Activated T-helper 17 cell treated with anti-CD3 and anti-CD28 coated beads, Interleukin-2, amount 50 U/mL, for 72 hours (primary cell): Measurements from ENCODE around the gene NTHL1. TPM values are rescaled to one million over a fixed set of nuclear protein-coding genes. Genes with fewer than 3 reads are reported as not detected.

Experiments used
- ATAC-seq: fragments of 150-1000 bp; cut with Tn5 transposase; replicated peaks from 2 replicates; pipeline ENCODE4 v1.10.0; 2021; ENCODE audit warnings: mild to moderate bottlenecking, moderate library complexity
- H3K27ac Mint-ChIP-seq: one replicate; pipeline ENCODE4 v1.8.0; 2022; ENCODE audit warnings: mixed read lengths
- H3K27me3 Mint-ChIP-seq: one replicate; pipeline ENCODE4 v1.8.0; 2022; ENCODE audit warnings: mixed read lengths
- H3K36me3 Mint-ChIP-seq: one replicate; pipeline ENCODE4 v1.8.0; 2022; ENCODE audit warnings: low read depth, mild to moderate bottlenecking, mixed read lengths
- H3K4me1 Mint-ChIP-seq: one replicate; pipeline ENCODE4 v1.8.0; 2022; ENCODE audit warnings: mixed read lengths
- H3K4me3 Mint-ChIP-seq: one replicate; pipeline ENCODE4 v1.8.0; 2022; ENCODE audit warnings: mild to moderate bottlenecking, mixed read lengths
- H3K9me3 Mint-ChIP-seq: one replicate; pipeline ENCODE4 v1.8.0; 2022; ENCODE audit warnings: mixed read lengths
- total RNA-seq, 2 donors: library from RNA; stranded (reverse); gene quantifications; one replicate each; pipeline ENCODE4 v1.2.3, GENCODE V29; 2022

NTHL1 gene
- total RNA-seq, 2 donors from 2014 or later: 13.2 to 37.6 TPM

DNA sequence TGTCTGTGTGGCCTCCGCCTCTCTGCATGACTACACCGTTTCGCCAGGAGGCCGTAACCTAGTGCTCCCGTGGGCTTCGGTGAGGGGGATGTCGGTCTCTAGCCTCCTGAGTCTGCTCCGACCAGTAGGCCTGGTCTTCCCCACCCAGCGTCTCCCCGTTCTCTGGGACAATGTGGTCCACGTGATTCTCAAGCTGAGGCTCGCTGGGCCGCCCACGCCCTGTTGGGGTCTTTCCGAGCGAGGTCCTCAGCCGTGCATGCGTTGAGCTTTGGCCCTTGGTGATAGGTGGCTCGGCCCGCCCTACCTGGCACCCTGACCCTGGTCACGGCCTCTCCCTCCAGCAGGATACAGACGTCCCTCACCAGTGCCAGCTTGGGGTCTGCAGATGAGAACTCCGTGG, 31.1 kb upstream of the NTHL1 start:
- Mint-ChIP-seq H3K27me3 (no peaks in the 10 kb centered on the region), H3K9me3 (no peaks in the 10 kb centered on the region), H3K27ac (no peak overlapping the region), H3K4me1 (no peaks in the 10 kb centered on the region), H3K36me3 (peaks cover 16% of the 10 kb centered on the region), H3K4me3 (no peak overlapping the region)
- ATAC-seq: no peak

DNA sequence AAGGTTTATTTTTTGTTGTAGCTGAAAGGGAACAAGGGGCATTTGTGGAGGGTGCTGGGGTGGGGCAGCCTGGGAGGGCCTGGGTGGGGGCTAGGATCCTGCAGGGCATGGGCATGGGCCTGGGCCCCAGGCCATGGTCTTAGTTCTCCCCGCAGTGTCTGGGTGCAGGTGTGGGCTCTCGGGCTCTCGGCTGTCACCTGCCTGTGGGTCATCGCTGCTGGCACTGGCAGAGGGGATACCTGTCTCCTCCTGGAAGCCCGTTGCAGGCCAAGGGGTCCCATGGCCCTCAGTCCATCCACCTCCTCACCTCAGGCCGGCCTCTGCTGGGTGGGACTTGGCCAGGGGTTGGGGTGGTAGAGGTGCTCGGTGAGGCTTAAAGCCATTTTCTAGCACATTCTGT, 30.5 kb upstream of the NTHL1 start:
- peaks cover 16% of the 10 kb centered on the region for H3K36me3 Mint-ChIP-seq
- no peaks in the 10 kb centered on the region for H3K27me3 Mint-ChIP-seq
- no peak overlapping the region for H3K27ac Mint-ChIP-seq
- no peaks in the 10 kb centered on the region for H3K4me1 Mint-ChIP-seq
- no peaks in the 10 kb centered on the region for H3K9me3 Mint-ChIP-seq
- H3K4me3 Mint-ChIP-seq: no peak overlapping the region
- ATAC-seq: no peak

- Mint-ChIP-seq H3K4me3 (no peak overlapping the region), H3K27ac (no peak overlapping the region), H3K27me3 (no peaks in the 10 kb centered on the region), H3K9me3 (no peaks in the 10 kb centered on the region), H3K4me1 (no peaks in the 10 kb centered on the region), H3K36me3 (peaks cover 16% of the 10 kb centered on the region)
- no peak for ATAC-seq
Measured at GRCh38 chr16:2077696-2078095, 30.1 kb upstream of the NTHL1 start.

DNA sequence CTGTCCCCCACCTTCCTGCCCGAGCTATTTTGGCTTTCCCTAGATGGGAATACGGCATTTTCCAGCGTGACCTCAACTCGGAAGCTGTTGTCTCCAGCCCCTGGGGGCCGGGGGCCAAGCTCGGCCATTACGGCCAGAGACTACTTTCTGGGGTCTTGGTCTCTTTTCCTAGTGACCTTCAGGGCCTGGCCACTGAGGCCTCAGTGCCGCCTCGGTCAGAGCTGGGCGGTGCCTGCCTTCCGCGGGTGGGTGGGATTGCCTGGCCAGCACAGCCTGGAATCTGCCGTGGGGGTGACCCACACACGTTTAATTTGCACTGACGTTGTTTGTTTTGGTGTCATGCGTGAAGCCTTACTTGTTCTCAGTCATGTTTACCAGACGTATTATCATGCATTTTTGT, 29.4 kb upstream of the NTHL1 start:
- H3K4me3 Mint-ChIP-seq: no peak overlapping the region
- H3K27me3 Mint-ChIP-seq: no peaks in the 10 kb centered on the region
- H3K4me1 Mint-ChIP-seq: no peaks in the 10 kb centered on the region
- H3K9me3 Mint-ChIP-seq: no peaks in the 10 kb centered on the region
- no peak overlapping the region for H3K27ac Mint-ChIP-seq
- ATAC-seq: no peak
- H3K36me3 Mint-ChIP-seq: peaks cover 21% of the 10 kb centered on the region

- no peak for ATAC-seq
- Mint-ChIP-seq H3K27ac (no peak overlapping the region), H3K9me3 (no peaks in the 10 kb centered on the region), H3K27me3 (no peaks in the 10 kb centered on the region), H3K4me1 (no peaks in the 10 kb centered on the region), H3K4me3 (no peak overlapping the region), H3K36me3 (peaks cover 22% of the 10 kb centered on the region)
Measured at GRCh38 chr16:2076072-2076865, 28.6 kb upstream of the NTHL1 start.

- Mint-ChIP-seq H3K4me3 (no peak overlapping the region), H3K36me3 (peaks cover 22% of the 10 kb centered on the region), H3K27ac (no peak overlapping the region), H3K27me3 (no peaks in the 10 kb centered on the region), H3K4me1 (no peaks in the 10 kb centered on the region), H3K9me3 (no peaks in the 10 kb centered on the region)
- ATAC-seq: no peak
Measured at GRCh38 chr16:2075631-2076030, 28.0 kb upstream of the NTHL1 start.

DNA sequence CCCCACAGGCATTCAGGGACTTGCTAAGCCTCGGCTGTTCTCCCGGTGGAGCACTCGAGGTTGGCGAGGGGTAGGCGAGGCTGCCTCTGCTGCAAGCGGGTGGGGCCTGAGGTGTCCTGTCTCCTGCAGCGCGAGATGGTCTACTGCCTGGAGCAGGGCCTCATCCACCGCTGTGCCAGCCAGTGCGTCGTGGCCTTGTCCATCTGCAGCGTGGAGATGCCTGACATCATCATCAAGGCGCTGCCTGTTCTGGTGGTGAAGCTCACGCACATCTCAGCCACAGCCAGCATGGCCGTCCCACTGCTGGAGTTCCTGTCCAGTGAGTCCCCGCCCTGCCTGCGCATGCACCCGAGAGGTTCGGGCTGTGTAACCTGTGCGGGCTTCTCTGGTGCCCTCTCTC, 26.4 kb upstream of the NTHL1 start:
- Mint-ChIP-seq H3K27me3 (no peaks in the 10 kb centered on the region), H3K9me3 (no peaks in the 10 kb centered on the region), H3K4me3 (no peak overlapping the region), H3K27ac (no peak overlapping the region), H3K4me1 (no peaks in the 10 kb centered on the region), H3K36me3 (peaks cover 20% of the 10 kb centered on the region)
- no peak for ATAC-seq

DNA sequence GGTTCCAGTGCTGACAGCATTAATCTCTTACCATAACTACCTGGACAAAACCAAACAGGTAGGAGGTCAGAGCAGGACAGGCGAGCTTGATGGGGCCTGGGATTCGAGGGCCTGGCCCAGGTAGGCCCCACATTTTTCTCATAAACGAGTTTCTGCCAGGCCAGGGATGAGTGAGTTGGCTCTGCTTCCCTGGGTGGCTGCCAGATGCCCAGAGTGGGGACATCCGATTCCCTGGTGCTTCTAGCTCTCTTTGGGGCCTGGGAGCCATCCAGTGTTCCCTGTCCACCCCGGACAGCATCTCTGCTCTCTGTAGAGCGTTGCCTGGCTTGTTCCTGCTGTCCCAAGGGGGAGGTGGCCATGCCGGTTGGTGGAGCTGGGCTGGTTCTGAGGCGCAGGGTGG, 25.3 kb upstream of the NTHL1 start:
- no peak overlapping the region for H3K27ac Mint-ChIP-seq
- peaks cover 22% of the 10 kb centered on the region for H3K36me3 Mint-ChIP-seq
- H3K4me1 Mint-ChIP-seq: no peaks in the 10 kb centered on the region
- H3K4me3 Mint-ChIP-seq: no peak overlapping the region
- H3K27me3 Mint-ChIP-seq: no peaks in the 10 kb centered on the region
- H3K9me3 Mint-ChIP-seq: no peaks in the 10 kb centered on the region
- ATAC-seq: no peak

GRCh38 chr16:2071454-2072202, 24.0 kb upstream of the NTHL1 start:
- Mint-ChIP-seq H3K4me3 (no peak overlapping the region), H3K27ac (no peak overlapping the region), H3K4me1 (no peaks in the 10 kb centered on the region), H3K27me3 (no peaks in the 10 kb centered on the region), H3K9me3 (no peaks in the 10 kb centered on the region), H3K36me3 (peaks cover 31% of the 10 kb centered on the region)
- ATAC-seq: no peak

GRCh38 chr16:2070576-2071453, 23.2 kb upstream of the NTHL1 start:
- H3K27me3 Mint-ChIP-seq: no peaks in the 10 kb centered on the region
- no peak for ATAC-seq
- H3K36me3 Mint-ChIP-seq: peaks cover 39% of the 10 kb centered on the region
- H3K4me3 Mint-ChIP-seq: no peak overlapping the region
- no peaks in the 10 kb centered on the region for H3K4me1 Mint-ChIP-seq
- H3K27ac Mint-ChIP-seq: no peak overlapping the region
- H3K9me3 Mint-ChIP-seq: no peaks in the 10 kb centered on the region

GRCh38 chr16:2066139-2066538, 18.5 kb upstream of the NTHL1 start:
- no peak overlapping the region for H3K4me3 Mint-ChIP-seq
- peaks cover 36% of the 10 kb centered on the region for H3K36me3 Mint-ChIP-seq
- no peak for ATAC-seq
- H3K27me3 Mint-ChIP-seq: no peaks in the 10 kb centered on the region
- H3K9me3 Mint-ChIP-seq: no peaks in the 10 kb centered on the region
- no peaks in the 10 kb centered on the region for H3K4me1 Mint-ChIP-seq
- H3K27ac Mint-ChIP-seq: no peak overlapping the region

DNA sequence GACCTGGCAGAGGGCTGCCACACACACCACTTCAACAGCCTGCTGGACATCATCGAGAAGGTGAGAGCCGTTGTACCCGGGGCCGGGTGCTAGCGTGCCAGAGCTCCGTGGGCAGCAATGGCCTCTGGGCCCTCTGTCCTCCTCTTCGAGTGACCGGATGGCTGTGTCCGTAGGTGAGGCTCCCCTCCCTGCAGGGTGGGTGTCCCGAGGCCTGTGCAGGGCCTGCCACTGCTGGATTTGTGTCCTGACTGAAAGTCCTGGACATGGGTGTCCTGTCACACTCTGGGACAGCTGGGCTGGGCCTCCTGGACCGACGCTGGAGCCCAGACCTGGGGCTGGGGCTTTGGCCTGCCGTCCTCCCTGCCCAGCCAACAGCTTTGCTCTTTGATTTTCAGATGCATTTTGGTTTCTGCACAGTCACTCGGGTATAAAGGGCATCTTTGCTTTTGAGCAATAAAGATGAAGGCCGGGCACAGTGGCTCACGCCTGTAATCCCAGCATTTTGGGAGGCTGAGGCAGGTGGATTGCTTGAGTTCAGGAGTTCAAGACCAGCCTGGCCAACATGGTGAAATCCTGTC, 16.8 kb upstream of the NTHL1 start:
- no peaks in the 10 kb centered on the region for H3K9me3 Mint-ChIP-seq
- no peak for ATAC-seq
- no peaks in the 10 kb centered on the region for H3K27me3 Mint-ChIP-seq
- peaks cover 40% of the 10 kb centered on the region for H3K36me3 Mint-ChIP-seq
- no peak overlapping the region for H3K4me3 Mint-ChIP-seq
- H3K27ac Mint-ChIP-seq: no peak overlapping the region
- no peaks in the 10 kb centered on the region for H3K4me1 Mint-ChIP-seq

DNA sequence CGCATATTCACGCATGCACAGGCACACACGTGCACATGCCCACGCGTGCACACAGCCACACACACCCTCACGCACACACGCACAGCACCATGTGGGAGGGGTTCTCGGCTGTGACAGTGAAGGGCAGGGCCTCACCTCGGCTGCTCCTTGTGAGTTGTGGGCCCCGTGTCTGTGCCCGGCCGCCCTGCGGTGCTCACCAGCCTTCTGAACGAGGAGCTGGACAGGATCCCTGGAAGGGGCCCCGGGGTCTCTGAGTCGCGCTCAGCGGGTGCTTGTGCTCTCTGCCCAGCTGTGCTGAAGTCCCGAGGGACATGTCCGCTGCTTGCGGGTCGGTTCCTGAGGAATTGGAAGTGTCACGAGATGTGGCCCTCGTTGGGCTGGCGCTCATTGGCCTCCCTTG, 16.2 kb upstream of the NTHL1 start:
- Mint-ChIP-seq H3K4me3 (no peak overlapping the region), H3K36me3 (peaks cover 40% of the 10 kb centered on the region), H3K27ac (no peak overlapping the region), H3K9me3 (no peaks in the 10 kb centered on the region), H3K27me3 (no peaks in the 10 kb centered on the region), H3K4me1 (no peaks in the 10 kb centered on the region)
- ATAC-seq: no peak

- H3K9me3 Mint-ChIP-seq: no peaks in the 10 kb centered on the region
- ATAC-seq: no peak
- H3K36me3 Mint-ChIP-seq: peaks cover 40% of the 10 kb centered on the region
- H3K27ac Mint-ChIP-seq: no peak overlapping the region
- no peak overlapping the region for H3K4me3 Mint-ChIP-seq
- H3K4me1 Mint-ChIP-seq: no peaks in the 10 kb centered on the region
- H3K27me3 Mint-ChIP-seq: no peaks in the 10 kb centered on the region
Measured at GRCh38 chr16:2062801-2063200, 15.2 kb upstream of the NTHL1 start.
